ENCODE data around the gene ZNF564. TPM values are rescaled to one million over a fixed set of nuclear protein-coding genes. Genes with fewer than 3 reads are reported as not detected.
A peak's percentile ranks its signal among the peaks of the same experiment; 100 is the strongest.
"Not testable (repeated sequence)": the region's sequence is repeated elsewhere in the genome, so short reads cannot be mapped to it uniquely, and the experiment has no call there.

Gene ZNF564
- total RNA-seq, 2 experiments from 2014 or later, result 5.2 to 5.6 TPM

DNA sequence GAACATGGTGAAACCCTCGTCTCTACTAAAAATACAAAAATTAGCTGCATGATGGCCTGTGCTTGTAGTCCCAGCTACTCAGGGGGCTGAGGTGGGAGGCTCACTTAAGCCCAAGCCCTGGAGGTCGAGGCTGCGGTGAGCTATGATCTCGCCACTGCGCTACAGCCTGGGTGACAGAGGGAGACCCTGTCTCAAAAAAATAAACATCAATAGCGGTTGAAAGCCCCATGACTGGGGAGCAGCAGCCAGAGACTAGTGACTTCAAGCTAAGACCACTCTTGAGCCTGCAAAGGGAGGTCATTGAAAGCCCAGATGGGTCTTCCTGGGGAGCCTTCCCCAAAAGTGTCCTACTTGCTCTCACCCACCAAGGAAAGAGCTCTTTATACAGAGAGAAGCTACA, 54.8 kb downstream of the ZNF564 start:
- ATAC-seq, result no peak
- ChIA-PET POLR2A (interaction anchor here (0.6 to 1.7 kb wide), 3 partner anchors 12 to 34 kb away, joined by 3 to 6 read pairs (median 5); partner anchors contain the start of gene ZNF709), CTCF (interaction anchor here (0.6 to 1.2 kb wide), 2 partner anchors 12 to 75 kb away, joined by 3 to 5 read pairs; partner anchors contain the start of gene ZNF709)
- Mint-ChIP-seq H3K4me1 (peaks cover 7% of the 10 kb centered on the region), H3K27ac (no peak overlapping the region), H3K27me3 (no peaks in the 10 kb centered on the region), H3K9me3 (ENCODE audit: low read depth) (peaks cover 4% of the 10 kb centered on the region), H3K4me3 (no peak overlapping the region), H3K36me3 (ENCODE audit: low read depth) (no peaks in the 10 kb centered on the region)
- intact Hi-C loops (cut with DNase I, micrococcal nuclease), result no loop called here
- DNase-seq, result no peak

DNA sequence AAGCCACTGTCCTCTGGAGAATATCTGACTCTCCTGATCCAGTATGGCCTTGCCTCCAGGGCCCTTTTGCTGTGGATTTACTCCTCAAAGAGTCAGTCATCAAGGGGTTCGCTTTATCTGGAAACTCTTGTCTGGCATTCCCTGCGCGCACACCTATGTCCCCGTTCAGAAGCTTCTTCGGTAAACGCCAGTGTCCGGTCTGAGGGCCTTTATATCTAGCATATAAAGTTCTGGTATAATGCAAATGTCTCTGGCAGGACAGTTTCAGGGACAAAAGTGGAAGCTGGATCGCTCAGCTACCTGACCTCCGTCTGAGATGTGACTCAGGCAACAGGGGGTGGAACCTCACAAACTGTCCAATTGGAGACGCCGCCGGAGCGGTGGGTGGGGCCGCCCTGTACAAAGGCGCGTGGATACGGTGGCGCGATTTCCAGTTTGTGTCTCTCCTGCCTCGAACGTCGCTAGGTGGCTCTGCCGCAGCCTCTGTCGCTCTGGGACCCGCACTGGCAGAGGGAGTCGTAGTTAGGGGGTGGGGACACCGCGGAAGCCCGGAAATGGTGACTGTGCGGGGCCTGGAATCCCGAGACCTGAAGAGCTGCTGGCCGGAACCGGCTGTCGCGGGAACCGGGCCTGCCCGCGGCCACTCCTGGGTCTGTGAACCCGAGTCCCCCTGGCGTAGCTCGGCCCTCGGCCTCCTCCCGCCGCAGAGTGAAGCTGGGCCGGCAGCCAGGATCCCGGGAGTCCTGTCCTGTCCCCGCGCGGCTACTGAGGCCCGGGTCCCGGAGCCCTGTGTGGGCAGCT, 56.1 kb downstream of the ZNF564 start:
- ATAC-seq (peak; percentile 100), DNase-seq (peak; percentile 97)
- intact Hi-C loops (cut with DNase I, micrococcal nuclease), result loop anchor here in 1 of 2 experiments (1.0 kb wide), 7 partner anchors 11 to 162 kb away; partner anchors contain the start of genes ZNF442, ZNF443, ZNF490 and ZNF563
- Mint-ChIP-seq H3K27me3 (no peaks in the 10 kb centered on the region), H3K4me1 (peaks cover 7% of the 10 kb centered on the region), H3K9me3 (ENCODE audit: low read depth) (peaks cover 4% of the 10 kb centered on the region), H3K27ac (peak overlapping the region; percentile 71), H3K36me3 (ENCODE audit: low read depth) (no peaks in the 10 kb centered on the region), H3K4me3 (peak overlapping the region; percentile 75)
- POLR2A ChIA-PET, result interaction anchor here (0.5 to 1.7 kb wide), 6 partner anchors 11 to 460 kb away, joined by 3 to 8 read pairs (median 4); partner anchors contain the start of genes ZNF136 and ZNF709
- CTCF ChIA-PET, result interaction anchor here (0.6 to 1.3 kb wide), 7 partner anchors 12 to 353 kb away, joined by 3 to 5 read pairs (median 3); no protein-coding TSS in a partner anchor

DNA sequence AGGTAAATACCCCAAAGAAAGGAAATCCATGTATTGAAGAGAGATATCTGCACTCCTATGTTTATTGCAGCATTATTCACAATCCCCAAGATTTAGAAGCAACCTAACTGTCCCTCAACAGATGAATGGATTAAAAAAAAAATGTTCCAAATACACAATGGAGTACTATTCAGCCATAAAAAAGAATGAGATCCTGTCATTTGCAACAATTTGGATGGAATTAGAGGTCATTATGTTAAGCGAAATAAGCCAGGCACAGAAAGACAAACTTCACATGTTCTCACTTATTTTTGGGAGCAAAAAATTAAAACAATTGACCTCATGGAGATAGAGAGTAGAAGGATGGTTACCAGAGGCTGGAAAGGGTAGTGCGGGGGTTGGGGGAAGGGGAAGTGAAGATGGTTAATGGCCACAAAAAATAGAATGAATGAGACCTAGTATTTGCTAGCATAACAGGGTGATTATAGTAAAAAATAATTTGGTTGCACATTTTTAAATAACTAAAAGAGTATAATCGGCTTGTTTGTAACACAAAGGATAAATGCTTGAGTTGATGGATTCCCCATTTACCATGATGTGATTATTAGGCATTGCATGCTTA, 56.9 kb downstream of the ZNF564 start:
- ChIA-PET POLR2A (interaction anchor here (0.5 to 0.9 kb wide), 3 partner anchors 12 to 460 kb away, joined by 4 to 8 read pairs (median 4); partner anchors contain the start of gene ZNF136), CTCF (interaction anchor here (1.0 to 1.3 kb wide), 3 partner anchors 11 to 354 kb away, joined by 3 to 5 read pairs (median 5); no protein-coding TSS in a partner anchor)
- no peak for DNase-seq
- Mint-ChIP-seq H3K36me3 (ENCODE audit: low read depth) (no peaks in the 10 kb centered on the region), H3K4me1 (peaks cover 7% of the 10 kb centered on the region), H3K27me3 (no peaks in the 10 kb centered on the region), H3K4me3 (peak overlapping the region; percentile 75), H3K27ac (no peak overlapping the region), H3K9me3 (ENCODE audit: low read depth) (peaks cover 4% of the 10 kb centered on the region)
- intact Hi-C loops (cut with DNase I, micrococcal nuclease), result no loop called here
- no peak for ATAC-seq

DNA sequence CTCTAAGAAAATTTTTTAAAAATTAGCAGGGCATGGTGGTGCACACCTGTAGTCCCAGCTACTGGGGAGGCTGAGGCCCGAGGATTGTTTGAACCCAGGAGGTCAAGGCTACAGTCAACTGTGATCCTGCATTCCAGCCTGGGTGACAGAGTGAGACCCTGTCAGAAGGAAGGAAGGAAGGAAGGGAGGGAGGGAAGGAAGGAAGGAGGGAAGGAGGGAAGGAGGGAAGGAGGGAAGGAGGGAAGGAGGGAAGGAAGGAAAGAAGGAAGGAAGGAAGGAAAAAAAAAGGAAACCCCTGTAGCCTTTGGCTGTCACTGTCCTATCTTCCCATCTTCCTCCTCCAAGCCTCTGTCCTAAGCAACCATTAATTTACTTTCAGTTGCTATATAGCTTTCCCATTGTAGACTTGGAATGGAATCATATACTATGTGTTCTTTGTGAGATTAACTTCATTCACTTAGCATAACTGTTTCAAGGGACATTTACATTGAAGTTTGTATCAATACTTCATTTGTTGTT, 65.0 kb downstream of the ZNF564 start:
- H3K9me3 Mint-ChIP-seq (ENCODE audit: low read depth); POLR2A ChIA-PET; DNase-seq; intact Hi-C loops (cut with DNase I, micrococcal nuclease); H3K4me3 Mint-ChIP-seq; H3K27ac Mint-ChIP-seq; H3K27me3 Mint-ChIP-seq; H3K36me3 Mint-ChIP-seq (ENCODE audit: low read depth); ATAC-seq: not testable (repeated sequence)
- CTCF ChIA-PET, result interaction anchor here (0.7 kb wide), 1 partner anchor 19 kb away, joined by 3 read pairs; no protein-coding TSS in a partner anchor
- peaks cover 27% of the 10 kb centered on the region for H3K4me1 Mint-ChIP-seq

DNA sequence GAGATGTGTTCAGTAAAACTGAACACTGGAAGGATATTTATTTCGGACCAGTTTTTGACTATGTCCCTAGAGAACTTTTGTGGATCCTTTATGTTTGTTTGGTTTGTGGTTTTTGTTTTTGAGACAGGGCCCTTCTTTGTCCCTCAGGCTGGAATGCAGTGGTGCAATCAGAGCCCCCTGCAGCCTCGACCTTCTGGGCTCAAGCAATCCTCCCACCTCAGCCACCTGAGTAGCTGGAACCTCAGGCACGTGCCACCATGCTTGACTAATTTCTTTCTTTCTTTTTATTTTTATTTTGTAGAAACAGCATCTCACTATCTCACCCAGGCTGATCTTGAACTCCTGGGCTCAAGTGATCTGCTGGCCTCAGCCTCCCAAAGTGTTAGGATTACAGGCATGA, 65.7 kb downstream of the ZNF564 start:
- no peak for DNase-seq
- ChIA-PET CTCF (no interaction called here), POLR2A (no interaction called here)
- Mint-ChIP-seq H3K27ac (no peak overlapping the region), H3K36me3 (ENCODE audit: low read depth) (no peaks in the 10 kb centered on the region), H3K27me3 (no peaks in the 10 kb centered on the region), H3K9me3 (ENCODE audit: low read depth) (no peaks in the 10 kb centered on the region), H3K4me1 (peaks cover 27% of the 10 kb centered on the region), H3K4me3 (peak overlapping the region; percentile 87)
- no peak for ATAC-seq
- intact Hi-C loops (cut with DNase I, micrococcal nuclease), result loop anchor here (2.0 kb wide), 3 partner anchors 45 to 191 kb away; partner anchors contain the start of genes ZNF44 (in 1 of the 2), ZNF443 (in 1 of the 2) and ZNF799 (in 1 of the 2)

DNA sequence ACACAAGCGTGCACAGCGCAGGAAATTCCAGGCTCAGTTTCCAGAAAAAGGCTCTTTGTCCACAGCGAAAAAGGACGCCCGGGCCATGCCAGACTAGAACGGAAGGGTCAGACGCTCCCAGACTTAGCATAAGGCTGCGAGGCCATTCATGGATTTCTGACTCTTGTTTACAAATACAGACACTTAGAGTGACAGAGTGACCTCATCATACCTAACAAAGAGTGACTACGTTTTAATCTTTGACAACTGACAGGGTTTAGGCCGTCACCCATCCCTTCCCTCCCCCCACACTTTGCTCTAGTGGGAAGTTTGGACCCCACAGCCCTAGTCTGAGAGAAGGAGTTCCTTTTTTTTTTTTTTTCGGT, 66.2 kb downstream of the ZNF564 start:
- Mint-ChIP-seq H3K9me3 (ENCODE audit: low read depth) (no peaks in the 10 kb centered on the region), H3K4me3 (peak overlapping the region; percentile 87), H3K4me1 (peaks cover 27% of the 10 kb centered on the region), H3K36me3 (ENCODE audit: low read depth) (no peaks in the 10 kb centered on the region), H3K27me3 (no peaks in the 10 kb centered on the region), H3K27ac (peak overlapping the region; percentile 58)
- CTCF ChIA-PET, result interaction anchor here (0.6 to 1.2 kb wide), 2 partner anchors 177 to 326 kb away, joined by 3 read pairs; no protein-coding TSS in a partner anchor
- no peak for DNase-seq
- peak; percentile 48 for ATAC-seq
- intact Hi-C loops (cut with DNase I, micrococcal nuclease), result loop anchor here (2.0 kb wide), 3 partner anchors 44 to 190 kb away; partner anchors contain the start of genes ZNF44 (in 1 of the 2), ZNF443 (in 1 of the 2) and ZNF799 (in 1 of the 2)
- POLR2A ChIA-PET, result interaction anchor here (1.0 kb wide), 1 partner anchor 11 kb away, joined by 6 read pairs; no protein-coding TSS in a partner anchor

DNA sequence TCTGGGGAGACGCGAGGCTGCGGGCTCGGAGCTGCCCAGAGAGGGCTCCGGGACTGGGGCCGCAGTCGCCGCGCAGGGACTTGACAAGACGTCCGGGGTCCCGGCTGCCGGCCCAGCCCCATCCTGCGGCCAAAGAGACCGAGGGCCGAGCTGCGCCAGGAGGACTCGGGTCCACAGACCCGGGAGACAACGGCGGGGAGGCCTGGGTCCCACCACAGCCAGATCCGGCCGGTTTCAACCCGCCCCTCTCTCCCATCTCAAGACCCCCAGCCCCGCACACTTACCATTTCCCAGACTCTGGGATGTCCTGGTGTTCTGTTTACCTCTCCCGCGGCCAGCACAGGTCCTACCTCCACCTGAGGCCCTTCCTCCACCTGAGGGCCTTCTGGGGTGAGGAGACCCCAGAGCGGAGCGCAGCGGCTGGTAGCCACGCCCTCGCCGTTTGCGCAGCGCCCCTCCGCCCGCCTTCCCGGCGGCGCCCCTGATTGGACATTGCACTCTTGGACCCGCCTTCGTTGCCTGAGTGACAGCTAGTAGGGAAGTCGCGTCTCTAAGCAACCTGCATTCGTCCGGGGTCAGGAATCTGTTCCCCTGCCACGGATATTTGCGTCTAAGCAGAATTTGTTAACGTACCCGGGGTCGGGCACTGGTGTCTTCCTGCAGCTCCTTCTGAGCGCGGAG, 66.8 kb downstream of the ZNF564 start, which contains the start of gene ZNF709:
TSS of gene ZNF709 (minus strand) at position 446 of the 681 bp plus-strand sequence. CDS start at position 287, 159 bp downstream.
- ChIA-PET POLR2A (interaction anchor here (1.0 kb wide), 1 partner anchor 11 kb away, joined by 6 read pairs; no protein-coding TSS in a partner anchor), CTCF (interaction anchor here (0.6 to 2.1 kb wide), 4 partner anchors 11 to 326 kb away, joined by 3 to 5 read pairs (median 3); no protein-coding TSS in a partner anchor)
- Mint-ChIP-seq H3K4me1 (peaks cover 27% of the 10 kb centered on the region), H3K27ac (peak within 1 kb of the TSS; percentile 58), H3K36me3 (ENCODE audit: low read depth) (no peaks in the 10 kb centered on the region), H3K27me3 (no peaks in the 10 kb centered on the region), H3K9me3 (ENCODE audit: low read depth) (no peaks in the 10 kb centered on the region), H3K4me3 (peak within 1 kb of the TSS; percentile 87)
- intact Hi-C loops (cut with DNase I, micrococcal nuclease), result loop anchor here (1.0 to 2.0 kb wide), 7 partner anchors 11 to 190 kb away; partner anchors contain the start of genes ZNF443 (in 2 of the 2), ZNF44 (in 1 of the 2), ZNF563 (in 1 of the 2) and ZNF564 (in 1 of the 2)
- ATAC-seq (peak; percentile 98), DNase-seq (peak; percentile 92)

DNA sequence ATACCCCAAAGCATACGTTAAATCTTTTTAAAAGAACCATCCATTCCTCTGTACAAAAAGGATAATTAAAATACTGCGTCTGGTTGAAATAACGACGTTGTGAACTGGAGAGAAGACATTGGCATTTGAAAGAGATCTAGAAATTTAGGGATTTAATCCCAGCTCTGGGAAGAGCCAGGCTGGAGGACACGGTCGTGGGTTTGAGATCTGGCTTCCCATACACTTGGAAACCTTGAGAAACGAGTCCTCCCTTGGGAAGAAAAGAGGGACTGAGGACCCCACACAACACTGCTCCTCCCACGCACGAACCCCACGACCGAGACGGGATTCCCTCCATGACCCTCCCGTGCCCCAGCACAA, 67.3 kb downstream of the ZNF564 start:
- ATAC-seq, result no peak
- H3K27ac Mint-ChIP-seq, result peak overlapping the region; percentile 31
- H3K9me3 Mint-ChIP-seq (ENCODE audit: low read depth), result no peaks in the 10 kb centered on the region
- no peaks in the 10 kb centered on the region for H3K36me3 Mint-ChIP-seq (ENCODE audit: low read depth)
- no peaks in the 10 kb centered on the region for H3K27me3 Mint-ChIP-seq
- peaks cover 27% of the 10 kb centered on the region for H3K4me1 Mint-ChIP-seq
- no peak for DNase-seq
- ChIA-PET POLR2A (interaction anchor here (1.0 kb wide), 1 partner anchor 12 kb away, joined by 6 read pairs; no protein-coding TSS in a partner anchor), CTCF (interaction anchor here (0.6 to 2.1 kb wide), 5 partner anchors 11 to 605 kb away, joined by 3 to 5 read pairs (median 3); no protein-coding TSS in a partner anchor)
- H3K4me3 Mint-ChIP-seq, result peak overlapping the region; percentile 87
- intact Hi-C loops (cut with DNase I, micrococcal nuclease), result loop anchor here (1.0 to 2.0 kb wide), 7 partner anchors 11 to 189 kb away; partner anchors contain the start of genes ZNF443 (in 2 of the 2), ZNF44 (in 1 of the 2), ZNF563 (in 1 of the 2) and ZNF564 (in 1 of the 2)

DNA sequence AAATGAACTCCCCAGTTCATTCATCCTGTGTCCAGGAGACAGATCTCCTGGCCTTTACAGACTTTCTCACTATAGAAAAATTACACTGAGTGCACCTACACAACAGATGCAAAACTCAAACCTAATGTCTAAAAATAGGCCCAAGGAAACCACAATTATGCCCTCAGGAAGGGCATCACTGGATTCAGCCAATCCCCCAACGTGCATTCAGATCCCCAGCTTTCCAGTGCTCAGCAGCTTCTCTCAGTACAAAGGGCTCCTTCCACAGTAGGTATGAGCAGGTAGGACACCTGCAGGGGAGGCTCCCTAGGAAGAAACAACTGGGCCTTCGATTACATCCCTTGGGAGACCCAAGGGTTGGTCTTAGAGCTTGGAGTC, 68.8 kb downstream of the ZNF564 start:
- no peak overlapping the region for H3K27ac Mint-ChIP-seq
- no peak for DNase-seq
- no peaks in the 10 kb centered on the region for H3K36me3 Mint-ChIP-seq (ENCODE audit: low read depth)
- ChIA-PET CTCF (interaction anchor here (0.7 to 2.1 kb wide), 2 partner anchors 13 to 82 kb away, joined by 3 to 5 read pairs; no protein-coding TSS in a partner anchor), POLR2A (interaction anchor here (0.6 kb wide), 1 partner anchor 14 kb away, joined by 3 read pairs; no protein-coding TSS in a partner anchor)
- H3K9me3 Mint-ChIP-seq (ENCODE audit: low read depth), result no peaks in the 10 kb centered on the region
- H3K27me3 Mint-ChIP-seq, result no peaks in the 10 kb centered on the region
- ATAC-seq, result no peak
- peaks cover 38% of the 10 kb centered on the region for H3K4me1 Mint-ChIP-seq
- intact Hi-C loops (cut with DNase I, micrococcal nuclease), result no loop called here
- H3K4me3 Mint-ChIP-seq, result no peak overlapping the region

Measured in activated CD4-positive, alpha-beta T cell treated with anti-CD3 and anti-CD28 coated beads for 36 hours (primary cell).